HG02840 (cell line): ENCODE data around the gene BRME1.
"Not testable (repeated sequence)": the region's sequence is repeated elsewhere in the genome, so short reads cannot be mapped to it uniquely, and the experiment has no call there.

Experiments used
- ATAC-seq: cut with Tn5 transposase; IDR thresholded peaks from one replicate; pipeline ENCODE4 v1.9.1; 2021; ENCODE audit warnings: mild to moderate bottlenecking, moderate library complexity, moderate number of reproducible peaks; ENCODE audit not compliant: unreplicated experiment, low FRiP score

The BRME1 gene

DNA sequence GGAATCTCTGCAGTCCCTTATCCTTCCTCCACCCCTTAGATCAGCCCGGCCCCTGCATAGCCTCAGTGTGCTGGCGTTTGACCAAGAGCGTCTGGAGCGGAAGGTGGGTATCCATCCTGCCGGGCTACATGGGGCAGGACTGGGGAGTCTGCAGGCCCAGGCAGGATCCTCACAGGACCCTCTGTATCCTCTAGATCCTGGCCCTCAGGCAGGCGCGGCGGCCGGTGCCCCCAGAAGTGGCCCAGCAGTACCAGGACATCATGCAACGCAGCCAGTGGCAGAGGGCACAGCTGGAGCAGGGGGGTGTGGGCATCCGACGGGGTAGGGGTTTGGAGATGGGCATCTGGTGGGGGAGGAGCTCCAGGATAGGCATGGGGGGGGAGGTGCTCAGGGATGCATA is 23.4 kb upstream of the BRME1 start:
- no peak for ATAC-seq

DNA sequence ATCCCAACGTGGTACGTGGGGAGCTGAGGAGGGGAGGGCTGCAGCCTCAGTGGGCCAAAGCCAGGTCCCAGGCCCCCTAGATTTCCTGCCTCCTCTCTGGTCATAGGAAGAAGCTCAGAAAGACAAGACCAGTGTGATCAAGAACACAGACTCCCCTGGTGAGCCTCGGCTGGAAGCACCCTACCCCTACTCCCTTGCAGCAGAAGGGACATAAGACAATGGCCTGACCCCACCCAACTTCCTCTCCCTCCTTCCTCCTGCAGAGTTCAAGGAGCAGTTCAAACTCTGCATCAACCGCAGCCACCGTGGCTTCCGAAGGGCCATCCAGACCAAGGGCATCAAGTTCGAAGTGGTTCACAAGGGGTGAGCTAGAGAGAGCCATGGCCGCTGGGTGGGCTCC is 20.8 kb upstream of the BRME1 start:
- ATAC-seq: no peak

DNA sequence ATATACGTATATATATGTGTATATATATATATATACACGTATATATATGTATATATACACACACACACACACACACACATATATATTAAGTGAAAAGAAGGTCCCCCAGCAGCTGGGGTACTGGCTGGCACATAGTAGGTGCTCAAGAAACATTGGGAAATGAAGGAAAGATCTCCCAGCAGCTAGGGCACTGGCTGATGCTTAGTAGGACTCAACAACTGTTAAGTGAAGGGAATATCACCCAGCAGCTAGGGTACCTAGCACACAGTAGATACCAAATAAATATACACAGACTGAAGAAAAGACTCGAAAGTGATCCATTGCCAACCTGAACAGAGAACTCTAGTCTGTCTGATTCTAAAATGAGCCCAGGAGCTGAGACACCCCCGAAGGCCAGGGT is 20.1 kb upstream of the BRME1 start:
- no peak for ATAC-seq

DNA sequence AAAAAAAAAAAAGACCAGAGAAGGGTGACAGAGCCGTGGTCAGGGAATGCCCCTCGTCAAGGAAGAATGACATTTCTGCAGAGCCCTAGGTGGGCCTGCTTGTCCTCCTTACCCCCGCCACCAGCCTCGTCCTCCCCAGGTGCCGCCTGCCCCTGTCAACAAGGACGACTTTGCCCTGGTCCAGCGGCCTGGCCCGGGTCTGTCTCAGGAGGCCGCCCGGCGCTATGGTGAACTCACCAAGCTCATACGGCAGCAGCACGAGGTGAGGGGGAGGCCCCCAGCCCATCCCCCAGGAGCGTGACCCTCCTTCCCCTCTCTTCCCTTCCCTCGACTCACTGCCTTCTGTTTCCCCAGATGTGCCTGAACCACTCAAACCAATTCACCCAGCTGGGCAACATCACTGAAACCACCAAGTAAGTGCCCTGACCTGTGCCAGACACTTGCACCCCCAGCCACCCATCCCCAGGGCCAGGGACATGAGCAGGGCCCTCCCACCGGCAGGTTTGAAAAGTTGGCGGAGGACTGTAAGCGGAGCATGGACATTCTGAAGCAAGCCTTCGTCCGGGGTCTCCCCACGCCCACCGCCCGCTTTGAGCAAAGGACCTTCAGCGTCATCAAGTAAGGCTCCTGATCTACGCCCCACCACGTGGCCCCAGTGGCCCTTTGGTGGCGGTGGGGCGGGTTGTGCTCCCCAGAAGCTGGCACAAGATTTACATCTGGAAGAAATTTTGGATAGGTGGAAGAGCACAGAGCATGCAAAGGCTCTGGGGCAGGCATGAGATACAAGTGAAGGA is 17.5 kb upstream of the BRME1 start:
- ATAC-seq: no peak

DNA sequence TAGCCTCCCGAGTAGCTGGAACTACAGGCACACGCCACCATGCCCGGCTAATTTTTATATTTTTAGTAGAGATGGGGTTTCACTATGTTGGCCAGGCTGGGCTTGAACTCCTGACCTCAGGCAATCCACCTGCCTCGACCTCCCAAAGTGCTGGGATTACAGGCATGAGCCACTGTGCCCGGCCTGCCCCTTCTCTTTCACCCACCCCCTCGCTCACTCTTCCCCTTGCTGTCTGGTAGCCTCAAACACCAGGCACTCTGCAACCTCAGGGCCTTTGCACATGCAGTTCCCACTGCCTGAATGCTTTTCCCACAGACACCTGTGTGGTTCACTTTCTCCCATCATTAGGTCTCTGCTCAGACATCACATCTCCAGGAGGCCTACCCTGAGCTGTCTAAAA is 16.2 kb upstream of the BRME1 start:
- ATAC-seq: not testable (repeated sequence)

DNA sequence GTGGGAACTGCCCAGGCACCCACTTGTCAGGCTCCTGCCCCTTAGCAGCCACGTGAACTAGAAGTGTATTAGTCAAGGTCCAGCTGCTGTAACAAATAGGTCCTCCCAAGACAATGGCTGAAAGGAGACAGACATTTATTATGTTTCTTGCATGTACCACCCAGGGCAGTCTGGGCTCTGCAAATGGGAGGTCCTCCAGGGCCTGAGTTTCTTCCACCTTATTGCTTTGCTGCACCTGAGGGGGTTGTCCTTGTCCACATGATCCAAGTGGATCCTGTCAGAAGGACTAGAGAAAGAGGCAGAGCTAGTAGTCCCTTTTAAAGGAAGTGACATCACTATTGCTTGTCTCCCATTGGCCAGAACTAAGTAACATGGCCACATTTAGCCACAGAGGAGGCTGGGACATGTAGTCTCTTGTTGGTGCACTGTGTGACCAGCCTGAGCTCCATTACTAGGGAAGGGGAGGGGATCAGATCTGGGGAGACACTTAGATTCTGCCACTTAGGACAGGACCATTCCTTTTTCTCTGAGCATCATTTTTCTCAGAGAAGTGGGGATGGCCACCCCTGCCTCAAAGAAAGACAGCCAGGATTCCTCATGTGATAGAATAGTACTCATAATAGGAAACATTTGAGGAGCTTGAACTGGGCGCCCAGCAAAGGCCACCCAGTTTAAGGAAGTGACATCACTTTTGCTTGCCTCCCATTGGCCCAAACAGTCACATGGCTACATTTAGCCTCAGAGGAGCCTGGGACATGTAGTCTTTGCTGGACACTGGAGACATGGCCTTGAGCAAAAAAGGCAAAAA is 15.2 kb upstream of the BRME1 start:
- no peak for ATAC-seq

DNA sequence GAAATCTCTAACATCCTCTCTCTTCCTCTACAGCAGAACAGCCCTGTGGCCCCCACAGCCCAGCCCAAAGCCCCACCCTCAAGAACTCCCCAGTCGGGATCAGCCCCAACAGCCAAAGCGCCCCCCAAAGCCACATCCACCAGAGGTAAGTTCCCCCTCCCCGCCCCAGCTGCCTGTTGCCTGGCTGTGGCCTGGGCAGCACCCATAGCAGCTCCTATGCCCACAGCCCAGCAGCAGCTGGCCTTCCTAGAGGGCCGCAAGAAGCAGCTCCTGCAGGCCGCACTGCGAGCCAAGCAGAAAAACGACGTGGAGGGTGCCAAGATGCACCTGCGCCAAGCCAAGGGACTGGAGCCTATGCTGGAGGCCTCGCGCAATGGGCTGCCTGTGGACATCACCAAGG is 14.6 kb upstream of the BRME1 start:
- ATAC-seq: no peak

DNA sequence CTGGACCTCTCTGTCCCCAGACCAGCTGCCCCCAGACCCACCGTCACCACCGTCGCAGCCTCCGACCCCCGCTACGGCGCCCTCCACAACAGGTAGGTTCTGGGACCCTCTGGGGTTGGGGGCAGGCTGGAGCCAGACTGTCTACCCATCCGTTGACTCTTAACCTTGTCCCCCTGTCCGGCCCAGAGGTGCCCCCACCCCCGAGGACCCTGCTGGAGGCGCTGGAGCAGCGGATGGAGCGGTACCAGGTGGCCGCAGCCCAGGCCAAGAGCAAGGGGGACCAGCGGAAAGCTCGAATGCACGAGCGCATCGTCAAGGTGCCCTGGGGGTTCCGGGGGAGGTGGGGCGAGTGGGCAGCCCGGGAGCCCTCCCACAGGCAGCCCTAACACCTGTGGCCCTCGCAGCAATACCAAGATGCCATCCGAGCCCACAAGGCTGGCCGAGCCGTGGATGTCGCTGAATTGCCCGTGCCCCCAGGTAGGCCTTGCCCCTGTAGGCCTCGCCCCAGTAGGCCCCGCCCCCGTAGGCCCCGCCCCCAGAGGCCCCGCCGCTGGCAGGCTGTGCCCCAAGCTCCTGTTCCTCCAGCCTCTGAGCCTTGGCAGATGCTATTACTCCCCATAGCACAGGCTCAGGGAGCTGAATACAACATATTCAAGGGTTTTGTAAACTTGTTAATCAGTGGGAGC is 13.0 kb upstream of the BRME1 start:
- no peak for ATAC-seq

DNA sequence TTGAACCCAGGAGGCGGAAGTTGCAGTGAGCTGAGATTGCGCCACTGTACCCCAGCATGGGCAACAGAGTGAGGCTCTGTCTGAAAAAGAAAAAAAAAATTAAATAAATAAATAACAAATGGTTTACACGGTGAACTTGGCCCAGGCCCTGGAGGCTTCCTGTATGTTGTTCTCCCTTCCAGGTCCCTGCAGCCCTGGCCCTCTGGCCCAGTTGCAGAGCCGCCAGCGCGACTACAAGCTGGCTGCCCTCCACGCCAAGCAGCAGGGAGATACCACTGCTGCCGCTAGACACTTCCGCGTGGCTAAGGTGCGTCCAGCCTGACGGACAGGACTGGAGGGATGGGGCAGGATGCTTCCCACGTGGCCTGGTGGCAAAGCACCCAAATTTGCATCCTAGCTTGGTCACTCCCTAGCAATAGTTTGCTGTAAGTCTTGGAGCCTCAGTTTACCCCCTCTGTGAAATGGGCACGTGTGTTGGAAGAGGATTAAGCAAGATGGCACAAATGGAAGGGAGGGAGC is 12.0 kb upstream of the BRME1 start:
- ATAC-seq: no peak

DNA sequence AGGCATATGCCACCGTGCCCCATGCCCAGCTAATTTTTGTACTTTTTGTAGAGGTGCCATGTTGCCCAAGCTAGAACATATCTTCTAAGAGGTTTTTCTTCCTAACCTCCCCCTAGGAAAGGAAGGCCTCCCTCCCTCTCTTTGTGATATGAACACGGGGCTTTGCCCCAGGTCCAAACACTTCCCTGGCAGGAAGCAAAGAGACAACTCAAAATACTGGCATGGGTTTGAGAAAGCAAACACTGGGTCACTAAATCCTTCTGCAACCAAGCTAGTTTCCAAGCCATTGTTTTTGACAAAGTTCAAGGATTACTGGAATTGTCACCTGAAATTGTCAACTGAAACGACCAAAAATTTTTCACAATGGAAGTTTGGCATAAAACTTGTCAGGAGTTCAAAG is 8.9 kb upstream of the BRME1 start:
- no peak for ATAC-seq

DNA sequence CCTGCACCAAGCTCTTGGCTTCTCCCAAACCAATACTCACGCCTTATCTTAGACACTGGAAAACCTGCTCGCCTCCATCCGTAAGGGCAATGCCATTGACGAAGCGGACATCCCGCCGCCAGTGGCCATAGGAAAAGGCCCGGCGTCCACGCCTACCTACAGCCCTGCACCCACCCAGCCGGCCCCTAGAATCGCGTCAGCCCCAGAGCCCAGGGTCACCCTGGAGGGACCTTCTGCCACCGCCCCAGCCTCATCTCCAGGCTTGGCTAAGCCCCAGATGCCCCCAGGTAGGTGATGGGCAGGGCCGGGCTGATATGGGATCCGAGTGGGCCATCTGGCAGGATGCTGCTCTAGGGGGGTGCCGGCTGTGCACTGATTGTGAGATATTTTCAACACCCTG is 7.4 kb upstream of the BRME1 start:
- ATAC-seq: no peak

DNA sequence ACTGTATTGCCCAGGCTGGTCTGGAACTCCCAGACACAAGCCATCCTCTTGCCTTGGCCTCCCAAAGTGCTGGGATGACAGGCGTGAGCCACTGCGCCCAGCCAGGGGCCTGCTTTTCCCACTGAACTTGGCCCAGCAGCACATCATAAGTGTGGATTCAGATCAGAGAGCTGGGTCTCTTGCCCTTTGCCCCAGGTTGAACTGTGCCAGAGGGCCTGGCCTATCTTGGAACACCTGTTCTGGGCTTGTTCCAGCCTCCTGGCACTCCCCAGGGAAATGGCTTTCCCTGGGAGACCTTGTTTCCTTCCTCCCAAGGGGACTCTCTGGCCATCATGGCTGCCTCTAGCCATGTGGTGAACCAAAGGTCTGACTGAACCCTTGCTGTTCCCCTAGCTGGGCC is 3.5 kb upstream of the BRME1 start:
- ATAC-seq: no peak

DNA sequence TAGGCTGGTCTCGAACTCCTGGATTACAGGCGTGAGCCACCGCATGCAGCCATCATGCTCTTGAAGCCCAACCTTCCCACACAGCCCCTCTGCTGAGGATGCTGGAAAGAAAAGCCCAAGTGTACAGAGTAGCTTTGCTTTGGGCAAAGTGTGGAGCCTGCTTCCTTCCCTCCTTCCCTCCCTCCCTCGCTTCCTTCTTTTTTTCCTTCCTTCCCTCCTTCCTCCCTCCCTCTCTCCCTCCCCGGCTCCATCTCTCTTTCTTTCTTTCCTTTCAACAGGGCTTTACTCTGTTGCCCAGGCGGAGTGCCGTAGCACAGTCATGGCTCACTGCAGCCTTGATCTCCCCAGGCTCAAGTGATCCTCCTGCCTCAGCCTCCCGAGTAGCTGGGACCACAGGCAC is 2.8 kb upstream of the BRME1 start:
- ATAC-seq: no peak

DNA sequence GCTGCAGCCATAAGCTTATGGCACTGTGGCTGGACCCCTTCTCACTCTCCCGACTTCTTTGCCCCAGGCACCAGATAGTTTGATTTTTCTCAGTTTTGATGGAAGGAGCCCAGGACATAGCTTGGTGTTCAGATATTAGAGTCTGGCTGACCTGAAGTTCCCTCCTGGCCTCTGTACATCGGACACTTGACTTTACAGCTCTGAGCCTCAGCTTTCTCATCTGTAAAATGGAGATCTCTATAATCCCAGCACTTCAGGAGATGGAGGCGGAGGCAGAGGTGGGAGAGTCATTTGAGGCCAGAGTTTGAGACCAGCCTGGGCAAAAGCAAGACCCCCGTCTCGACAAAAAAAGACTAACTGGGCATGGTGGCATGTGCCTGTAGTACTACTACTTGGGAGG is 993 bp upstream of the BRME1 start:
- ATAC-seq: no peak

DNA sequence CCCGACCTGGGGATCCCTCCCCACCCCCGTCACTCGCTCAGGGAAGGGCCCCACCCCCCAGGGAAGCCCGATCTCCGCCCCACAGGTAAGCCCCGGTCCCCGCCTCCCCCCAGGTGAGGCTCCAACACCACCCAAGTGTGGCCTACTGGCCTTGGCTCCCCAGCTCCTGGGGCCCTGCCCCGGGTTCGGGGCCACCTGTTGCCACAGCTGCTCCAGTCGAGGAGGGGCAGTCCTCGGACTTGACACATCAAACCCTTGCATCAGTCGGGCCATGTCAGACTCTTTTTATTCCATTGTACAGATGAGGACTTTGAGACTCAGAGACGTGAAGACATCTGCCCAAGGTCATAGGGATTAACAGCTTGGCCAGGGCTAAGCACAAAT is 596 bp upstream of the BRME1 start:
- peak; percentile 23 for ATAC-seq

DNA sequence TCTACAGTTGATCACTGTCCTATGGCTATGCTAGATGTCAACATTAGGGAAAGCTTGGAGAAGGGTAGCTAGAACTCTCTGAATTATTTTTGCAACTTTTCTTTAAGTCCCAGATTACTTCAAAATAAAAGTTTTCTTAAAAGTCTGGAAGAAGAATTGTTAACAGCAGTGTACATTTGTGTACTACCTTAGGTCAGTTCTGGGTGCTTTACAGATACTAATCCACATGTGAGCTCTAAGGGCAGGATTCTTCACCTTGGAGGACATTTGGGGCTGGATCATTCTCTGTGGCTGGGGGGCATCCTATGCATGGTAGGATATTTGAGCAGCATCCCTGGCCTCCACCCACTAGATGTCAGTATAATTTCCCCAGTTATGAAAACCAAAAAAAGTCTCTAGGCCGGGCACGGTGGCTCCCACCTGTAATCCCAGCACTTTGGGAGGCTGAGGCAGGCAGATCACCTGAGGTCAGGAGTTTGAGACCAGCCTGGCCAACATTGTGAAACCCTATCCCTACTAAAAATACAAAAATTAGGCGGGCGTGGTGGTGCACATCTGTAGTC is 2.8 kb downstream of the BRME1 start:
- ATAC-seq: no peak

DNA sequence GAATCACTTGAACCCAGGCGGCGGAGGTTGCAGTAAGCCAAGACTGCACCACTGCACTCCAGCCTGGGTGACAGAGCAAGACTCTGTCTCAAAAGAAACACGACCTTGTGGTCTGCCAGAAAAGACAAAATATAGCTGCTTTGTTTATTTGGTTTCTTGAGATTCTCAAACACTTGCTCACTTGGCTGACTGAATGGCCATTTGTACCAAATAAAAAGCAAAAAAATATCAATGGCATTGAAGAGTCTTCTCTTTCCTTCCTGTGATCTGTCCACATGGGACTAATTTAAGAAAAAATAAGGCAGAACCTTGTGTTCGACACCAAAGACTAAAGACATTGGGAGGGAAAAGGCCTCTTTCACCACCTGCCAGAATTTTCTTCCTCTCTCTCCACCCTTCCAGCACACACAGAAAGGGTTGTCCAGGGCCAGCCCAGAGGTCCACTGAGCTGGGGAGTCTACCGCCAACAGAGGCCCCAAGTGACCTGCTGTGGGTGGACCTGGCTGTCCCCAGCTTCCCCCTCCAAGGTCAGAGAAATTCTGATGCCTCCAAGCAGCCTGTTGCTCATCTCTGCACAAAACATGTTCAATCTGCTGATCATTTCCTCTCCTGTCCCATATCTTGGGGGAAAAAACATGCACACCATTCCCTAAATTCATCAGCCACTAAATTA is 5.9 kb downstream of the BRME1 start:
- no peak for ATAC-seq

DNA sequence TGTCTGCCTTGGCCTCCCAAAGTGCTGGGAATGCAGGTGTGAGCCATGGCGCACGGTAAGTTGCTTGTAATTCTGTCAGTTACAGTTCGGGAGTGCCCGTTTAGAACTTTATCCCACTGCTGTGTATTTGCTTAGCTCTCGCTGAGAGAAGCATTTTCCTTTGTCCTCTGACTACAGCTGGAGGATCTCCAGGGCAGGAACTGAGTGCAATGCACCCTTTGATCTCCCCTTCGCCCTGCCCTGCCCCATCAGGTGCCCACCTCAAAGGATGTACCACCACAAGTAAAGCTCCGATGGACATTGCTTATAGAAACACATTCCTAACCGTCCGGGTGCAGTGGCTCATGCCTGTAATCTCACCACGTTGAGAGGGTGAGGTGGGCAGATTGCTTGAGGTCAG is 6.5 kb downstream of the BRME1 start:
- ATAC-seq: no peak

DNA sequence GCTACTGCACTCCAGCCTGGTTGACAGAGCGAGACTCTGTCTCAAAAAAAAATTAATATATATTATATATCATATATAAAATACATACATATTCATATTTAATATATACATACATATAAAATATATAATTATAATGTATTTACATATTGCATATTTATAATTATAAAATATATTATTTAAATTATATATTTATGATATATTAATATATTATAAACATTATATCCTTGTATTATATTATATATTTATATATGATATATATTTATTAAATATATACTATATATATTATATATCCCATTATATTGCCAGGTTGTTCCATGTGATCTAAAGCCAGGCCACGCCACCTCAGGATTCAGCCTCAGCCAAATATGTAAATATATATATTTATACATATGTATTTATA is 9.7 kb downstream of the BRME1 start:
- no peak for ATAC-seq

DNA sequence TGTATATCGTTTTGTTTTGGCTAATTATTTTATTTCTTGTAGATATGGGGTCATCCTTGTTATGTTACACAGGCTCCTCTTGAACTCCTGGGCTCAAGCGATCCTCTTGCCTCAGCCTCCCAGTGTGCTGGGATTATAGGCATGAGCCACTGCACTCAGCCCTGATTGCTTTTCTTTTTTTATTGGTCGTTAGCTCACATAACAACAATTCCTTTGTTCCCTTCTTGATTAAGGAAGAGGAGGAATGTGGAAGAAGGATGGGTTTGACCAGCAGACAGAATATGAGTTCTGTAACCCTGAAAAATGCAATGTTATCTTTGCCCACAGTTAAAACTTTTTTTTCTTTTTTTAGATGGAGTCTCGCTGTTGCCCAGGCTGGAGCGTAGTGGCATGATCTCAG is 11.4 kb downstream of the BRME1 start:
- ATAC-seq: no peak
